HEK293 (cell line): ENCODE data around the gene DMKN.
A peak's percentile ranks its signal among the peaks of the same experiment; 100 is the strongest.

Experiments
- EGR2 ChIP-seq: fragments of 450-650 bp; formaldehyde crosslinking; IDR thresholded peaks from 2 replicates; pipeline ENCODE4 v1.5.1; 2016; ENCODE audit warnings: low read depth, missing biosample characterization, missing genetic modification characterization
- ELK4 ChIP-seq: IDR thresholded peaks from 2 replicates; pipeline ENCODE4 v1.6.1; 2011; ENCODE audit warnings: mild to moderate bottlenecking, low read depth, low read length, borderline replicate concordance
- GLI4 ChIP-seq: fragments of 450-650 bp; formaldehyde crosslinking; IDR thresholded peaks from 2 replicates; pipeline ENCODE4 v1.5.1; 2016; ENCODE audit warnings: missing biosample characterization, missing genetic modification characterization
- GLIS1 ChIP-seq: fragments of 450-650 bp; formaldehyde crosslinking; IDR thresholded peaks from 2 replicates; pipeline ENCODE4 v1.5.1; 2016; ENCODE audit warnings: missing biosample characterization, missing genetic modification characterization
- PRDM1 ChIP-seq: fragments of 450-650 bp; formaldehyde crosslinking; IDR thresholded peaks from 2 replicates; pipeline ENCODE4; 2016; ENCODE audit warnings: missing biosample characterization, missing genetic modification characterization
- RBAK ChIP-seq: fragments of 450-650 bp; formaldehyde crosslinking; IDR thresholded peaks from 2 replicates; pipeline ENCODE4 v1.5.1; 2016; ENCODE audit warnings: missing biosample characterization, missing genetic modification characterization
- SCRT1 ChIP-seq: fragments of 450-650 bp; formaldehyde crosslinking; IDR thresholded peaks from 2 replicates; pipeline ENCODE4 v1.5.1; 2016; ENCODE audit warnings: missing biosample characterization, missing genetic modification characterization, borderline replicate concordance
- YY1 ChIP-seq: fragments of 450-650 bp; formaldehyde crosslinking; IDR thresholded peaks from 2 replicates; pipeline ENCODE4 v1.5.1; 2018; ENCODE audit warnings: missing biosample characterization, missing genetic modification characterization
- ZBTB20 ChIP-seq: fragments of 450-650 bp; formaldehyde crosslinking; IDR thresholded peaks from 2 replicates; pipeline ENCODE4 v1.5.1; 2016; ENCODE audit warnings: missing biosample characterization, missing genetic modification characterization
- ZBTB21 ChIP-seq: fragments of 450-650 bp; formaldehyde crosslinking; IDR thresholded peaks from 2 replicates; pipeline ENCODE4 v1.5.1; 2017; ENCODE audit warnings: missing biosample characterization, missing genetic modification characterization
- ZEB2 ChIP-seq: fragments of 450-650 bp; formaldehyde crosslinking; IDR thresholded peaks from 2 replicates; pipeline ENCODE4 v1.5.1; 2016; ENCODE audit warnings: missing biosample characterization, missing genetic modification characterization
- ZNF114 ChIP-seq: fragments of 450-650 bp; formaldehyde crosslinking; IDR thresholded peaks from 2 replicates; pipeline ENCODE4 v1.5.0; 2017; ENCODE audit warnings: missing biosample characterization, missing genetic modification characterization
- ZNF146 ChIP-seq: fragments of 450-650 bp; formaldehyde crosslinking; IDR thresholded peaks from 2 replicates; pipeline ENCODE4 v1.5.1; 2016; ENCODE audit warnings: missing biosample characterization, missing genetic modification characterization
- ZNF175 ChIP-seq: fragments of 450-650 bp; formaldehyde crosslinking; IDR thresholded peaks from 2 replicates; pipeline ENCODE4 v1.5.1; 2016; ENCODE audit warnings: missing biosample characterization, missing genetic modification characterization
- ZNF2 ChIP-seq: fragments of 450-650 bp; formaldehyde crosslinking; IDR thresholded peaks from 2 replicates; pipeline ENCODE4 v1.5.1; 2016; ENCODE audit warnings: missing biosample characterization, missing genetic modification characterization
- ZNF214 ChIP-seq: fragments of 450-650 bp; formaldehyde crosslinking; IDR thresholded peaks from 2 replicates; pipeline ENCODE4 v1.5.1; 2017; ENCODE audit warnings: missing biosample characterization, mild to moderate bottlenecking, missing genetic modification characterization, borderline replicate concordance
- ZNF23 ChIP-seq: fragments of 450-650 bp; formaldehyde crosslinking; IDR thresholded peaks from 2 replicates; pipeline ENCODE4 v1.5.1; 2016; ENCODE audit warnings: missing biosample characterization, missing genetic modification characterization, borderline replicate concordance
- ZNF302 ChIP-seq: fragments of 450-650 bp; formaldehyde crosslinking; IDR thresholded peaks from 2 replicates; pipeline ENCODE4 v1.5.1; 2016; ENCODE audit warnings: missing biosample characterization, missing genetic modification characterization, low read depth
- ZNF324 ChIP-seq: fragments of 450-650 bp; formaldehyde crosslinking; IDR thresholded peaks from 2 replicates; pipeline ENCODE4 v1.5.1; 2016; ENCODE audit warnings: missing biosample characterization, missing genetic modification characterization
- ZNF416 ChIP-seq: fragments of 450-650 bp; formaldehyde crosslinking; IDR thresholded peaks from 2 replicates; pipeline ENCODE4 v1.5.1; 2016; ENCODE audit warnings: missing biosample characterization, missing genetic modification characterization
- ZNF488 ChIP-seq: fragments of 450-650 bp; formaldehyde crosslinking; IDR thresholded peaks from 2 replicates; pipeline ENCODE4 v1.5.1; 2016; ENCODE audit warnings: missing biosample characterization, missing genetic modification characterization
- ZNF521 ChIP-seq: fragments of 450-650 bp; formaldehyde crosslinking; IDR thresholded peaks from 2 replicates; pipeline ENCODE4 v1.5.1; 2017; ENCODE audit warnings: missing biosample characterization, mild to moderate bottlenecking, missing genetic modification characterization
- ZNF529 ChIP-seq: fragments of 450-650 bp; formaldehyde crosslinking; IDR thresholded peaks from 2 replicates; pipeline ENCODE4 v1.5.1; 2017; ENCODE audit warnings: missing genetic modification characterization, missing biosample characterization; ENCODE audit not compliant: insufficient replicate concordance
- ZNF561 ChIP-seq: fragments of 450-650 bp; IDR thresholded peaks from 2 replicates; pipeline ENCODE4 v1.5.1; 2018; ENCODE audit warnings: missing biosample characterization, missing genetic modification characterization, borderline replicate concordance
- ZNF623 ChIP-seq: fragments of 450-650 bp; formaldehyde crosslinking; IDR thresholded peaks from 2 replicates; pipeline ENCODE4 v1.5.1; 2016; ENCODE audit warnings: missing biosample characterization, missing genetic modification characterization
- ZNF785 ChIP-seq: fragments of 450-650 bp; formaldehyde crosslinking; IDR thresholded peaks from 2 replicates; pipeline ENCODE4 v1.5.1; 2016; ENCODE audit warnings: missing biosample characterization, missing genetic modification characterization
- ZNF843 ChIP-seq: fragments of 450-650 bp; formaldehyde crosslinking; IDR thresholded peaks from 2 replicates; pipeline ENCODE4 v1.5.1; 2016; ENCODE audit warnings: missing biosample characterization, missing genetic modification characterization
- ZSCAN30 ChIP-seq: fragments of 450-650 bp; IDR thresholded peaks from 2 replicates; pipeline ENCODE4 v1.5.1; 2018; ENCODE audit warnings: missing biosample characterization, mild to moderate bottlenecking, missing genetic modification characterization, moderate library complexity
- TF ChIP-seq, protein P1 (sequence below): fragments of 450-650 bp; formaldehyde crosslinking; IDR thresholded peaks from 2 replicates; pipeline ENCODE4 v1.5.1; 2016; ENCODE audit warnings: missing biosample characterization, missing genetic modification characterization
- TF ChIP-seq, protein P2 (sequence below): fragments of 450-650 bp; formaldehyde crosslinking; IDR thresholded peaks from 2 replicates; pipeline ENCODE4 v1.5.1; 2017; ENCODE audit warnings: missing biosample characterization, mild to moderate bottlenecking, missing genetic modification characterization, moderate library complexity
- TF ChIP-seq, protein P3 (sequence below): fragments of 450-650 bp; formaldehyde crosslinking; IDR thresholded peaks from 2 replicates; pipeline ENCODE4 v1.5.1; 2016; ENCODE audit warnings: missing biosample characterization, missing genetic modification characterization
- TF ChIP-seq, protein P4 (sequence below): sonication (generic); formaldehyde crosslinking; IDR thresholded peaks from 2 replicates; pipeline ENCODE4 v1.8.1; 2022; ENCODE audit warnings: mild to moderate bottlenecking, moderate library complexity, missing genetic modification reagents

DMKN gene

GRCh38 chr19:35549174-35549788 lies 35.8 kb upstream of the DMKN start (continued):
- no peak for TF ChIP-seq YY1
- no peak for TF ChIP-seq ZNF785 (tag by site-specific recombination)
- TF ChIP-seq ZNF488 (tag by site-specific recombination), result 0 out of 2 replicates have a peak, but pooled peaks have one; percentile 29
- TF ChIP-seq ZNF529 (tag by site-specific recombination), result no peak
- TF ChIP-seq ZEB2 (tag by site-specific recombination), result peak; percentile 85
- TF ChIP-seq GLIS1 (tag by site-specific recombination), result no peak
- TF ChIP-seq ZNF214 (tag by site-specific recombination), result no peak
- TF ChIP-seq ZNF843, result no peak
- no peak for TF ChIP-seq ZNF23
- TF ChIP-seq, protein P1, sequence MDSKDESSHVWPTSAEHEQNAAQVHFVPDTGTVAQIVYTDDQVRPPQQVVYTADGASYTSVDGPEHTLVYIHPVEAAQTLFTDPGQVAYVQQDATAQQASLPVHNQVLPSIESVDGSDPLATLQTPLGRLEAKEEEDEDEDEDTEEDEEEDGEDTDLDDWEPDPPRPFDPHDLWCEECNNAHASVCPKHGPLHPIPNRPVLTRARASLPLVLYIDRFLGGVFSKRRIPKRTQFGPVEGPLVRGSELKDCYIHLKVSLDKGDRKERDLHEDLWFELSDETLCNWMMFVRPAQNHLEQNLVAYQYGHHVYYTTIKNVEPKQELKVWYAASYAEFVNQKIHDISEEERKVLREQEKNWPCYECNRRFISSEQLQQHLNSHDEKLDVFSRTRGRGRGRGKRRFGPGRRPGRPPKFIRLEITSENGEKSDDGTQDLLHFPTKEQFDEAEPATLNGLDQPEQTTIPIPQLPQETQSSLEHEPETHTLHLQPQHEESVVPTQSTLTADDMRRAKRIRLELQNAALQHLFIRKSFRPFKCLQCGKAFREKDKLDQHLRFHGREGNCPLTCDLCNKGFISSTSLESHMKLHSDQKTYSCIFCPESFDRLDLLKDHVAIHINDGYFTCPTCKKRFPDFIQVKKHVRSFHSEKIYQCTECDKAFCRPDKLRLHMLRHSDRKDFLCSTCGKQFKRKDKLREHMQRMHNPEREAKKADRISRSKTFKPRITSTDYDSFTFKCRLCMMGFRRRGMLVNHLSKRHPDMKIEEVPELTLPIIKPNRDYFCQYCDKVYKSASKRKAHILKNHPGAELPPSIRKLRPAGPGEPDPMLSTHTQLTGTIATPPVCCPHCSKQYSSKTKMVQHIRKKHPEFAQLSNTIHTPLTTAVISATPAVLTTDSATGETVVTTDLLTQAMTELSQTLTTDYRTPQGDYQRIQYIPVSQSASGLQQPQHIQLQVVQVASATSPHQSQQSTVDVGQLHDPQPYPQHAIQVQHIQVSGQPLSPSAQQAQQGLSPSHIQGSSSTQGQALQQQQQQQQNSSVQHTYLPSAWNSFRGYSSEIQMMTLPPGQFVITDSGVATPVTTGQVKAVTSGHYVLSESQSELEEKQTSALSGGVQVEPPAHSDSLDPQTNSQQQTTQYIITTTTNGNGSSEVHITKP, result peak; percentile 36; the same call in 1 of the 2 replicates
- TF ChIP-seq ZNF175 (tag by site-specific recombination), result peak; percentile 73; the same call in 1 of the 2 replicates
- TF ChIP-seq ZNF416 (tag by site-specific recombination), result no peak
- TF ChIP-seq ELK4, result no peak
- no peak for TF ChIP-seq ZBTB20 (tag by site-specific recombination)
- no peak for TF ChIP-seq EGR2 (tag by site-specific recombination)
- no peak for TF ChIP-seq ZSCAN30
- no peak for TF ChIP-seq ZNF146 (tag by site-specific recombination)
- TF ChIP-seq ZBTB21 (tag by site-specific recombination), result peak; percentile 37; the same call in 1 of the 2 replicates
- TF ChIP-seq, protein P2, sequence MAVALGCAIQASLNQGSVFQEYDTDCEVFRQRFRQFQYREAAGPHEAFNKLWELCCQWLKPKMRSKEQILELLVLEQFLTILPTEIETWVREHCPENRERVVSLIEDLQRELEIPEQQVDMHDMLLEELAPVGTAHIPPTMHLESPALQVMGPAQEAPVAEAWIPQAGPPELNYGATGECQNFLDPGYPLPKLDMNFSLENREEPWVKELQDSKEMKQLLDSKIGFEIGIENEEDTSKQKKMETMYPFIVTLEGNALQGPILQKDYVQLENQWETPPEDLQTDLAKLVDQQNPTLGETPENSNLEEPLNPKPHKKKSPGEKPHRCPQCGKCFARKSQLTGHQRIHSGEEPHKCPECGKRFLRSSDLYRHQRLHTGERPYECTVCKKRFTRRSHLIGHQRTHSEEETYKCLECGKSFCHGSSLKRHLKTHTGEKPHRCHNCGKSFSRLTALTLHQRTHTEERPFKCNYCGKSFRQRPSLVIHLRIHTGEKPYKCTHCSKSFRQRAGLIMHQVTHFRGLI, result no peak
- no peak for TF ChIP-seq ZNF302 (tag by site-specific recombination)
- no peak for TF ChIP-seq ZNF114 (tag by site-specific recombination)
- TF ChIP-seq ZNF561, result no peak
- TF ChIP-seq, protein P3, sequence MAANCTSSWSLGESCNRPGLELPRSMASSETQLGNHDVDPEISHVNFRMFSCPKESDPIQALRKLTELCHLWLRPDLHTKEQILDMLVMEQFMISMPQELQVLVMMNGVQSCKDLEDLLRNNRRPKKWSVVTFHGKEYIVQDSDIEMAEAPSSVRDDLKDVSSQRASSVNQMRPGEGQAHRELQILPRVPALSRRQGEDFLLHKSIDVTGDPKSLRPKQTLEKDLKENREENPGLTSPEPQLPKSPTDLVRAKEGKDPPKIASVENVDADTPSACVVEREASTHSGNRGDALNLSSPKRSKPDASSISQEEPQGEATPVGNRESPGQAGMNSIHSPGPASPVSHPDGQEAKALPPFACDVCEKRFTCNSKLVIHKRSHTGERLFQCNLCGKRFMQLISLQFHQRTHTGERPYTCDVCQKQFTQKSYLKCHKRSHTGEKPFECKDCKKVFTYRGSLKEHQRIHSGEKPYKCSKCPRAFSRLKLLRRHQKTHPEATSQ (tag by site-specific recombination), result no peak
- TF ChIP-seq ZNF324 (tag by site-specific recombination), result no peak
- TF ChIP-seq ZNF623 (tag by site-specific recombination), result no peak
- TF ChIP-seq GLI4 (tag by site-specific recombination), result no peak
- peak; percentile 83; the same call in 1 of the 2 replicates for TF ChIP-seq ZNF2 (tag by site-specific recombination)
- TF ChIP-seq SCRT1 (tag by site-specific recombination), result no peak
- TF ChIP-seq RBAK (tag by site-specific recombination), result no peak
- TF ChIP-seq, protein P4, sequence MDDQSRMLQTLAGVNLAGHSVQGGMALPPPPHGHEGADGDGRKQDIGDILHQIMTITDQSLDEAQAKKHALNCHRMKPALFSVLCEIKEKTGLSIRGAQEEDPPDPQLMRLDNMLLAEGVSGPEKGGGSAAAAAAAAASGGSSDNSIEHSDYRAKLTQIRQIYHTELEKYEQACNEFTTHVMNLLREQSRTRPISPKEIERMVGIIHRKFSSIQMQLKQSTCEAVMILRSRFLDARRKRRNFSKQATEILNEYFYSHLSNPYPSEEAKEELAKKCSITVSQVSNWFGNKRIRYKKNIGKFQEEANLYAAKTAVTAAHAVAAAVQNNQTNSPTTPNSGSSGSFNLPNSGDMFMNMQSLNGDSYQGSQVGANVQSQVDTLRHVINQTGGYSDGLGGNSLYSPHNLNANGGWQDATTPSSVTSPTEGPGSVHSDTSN (CRISPR knock-in tag), result no peak
- no peak for TF ChIP-seq PRDM1 (tag by site-specific recombination)
- no peak for TF ChIP-seq ZNF521 (tag by site-specific recombination)
